C4-2B (cell line): ENCODE data around the gene UBAP1L.
A peak's percentile ranks its signal among the peaks of the same experiment; 100 is the strongest.

ENCODE experiments used
- H3K27ac ChIP-seq: fragments of 450-650 bp; 2 replicates; pipeline ENCODE4 v1.5.1; 2017
- ZFX ChIP-seq: fragments of 450-650 bp; IDR thresholded peaks from 2 replicates; pipeline ENCODE4 v1.6.1; 2017
- TF ChIP-seq, protein P1 (sequence below): fragments of 450-650 bp; conservative IDR thresholded peaks from 2 replicates; pipeline ENCODE4 v1.5.1; 2017; ENCODE audit warnings: mild to moderate bottlenecking

UBAP1L gene

DNA sequence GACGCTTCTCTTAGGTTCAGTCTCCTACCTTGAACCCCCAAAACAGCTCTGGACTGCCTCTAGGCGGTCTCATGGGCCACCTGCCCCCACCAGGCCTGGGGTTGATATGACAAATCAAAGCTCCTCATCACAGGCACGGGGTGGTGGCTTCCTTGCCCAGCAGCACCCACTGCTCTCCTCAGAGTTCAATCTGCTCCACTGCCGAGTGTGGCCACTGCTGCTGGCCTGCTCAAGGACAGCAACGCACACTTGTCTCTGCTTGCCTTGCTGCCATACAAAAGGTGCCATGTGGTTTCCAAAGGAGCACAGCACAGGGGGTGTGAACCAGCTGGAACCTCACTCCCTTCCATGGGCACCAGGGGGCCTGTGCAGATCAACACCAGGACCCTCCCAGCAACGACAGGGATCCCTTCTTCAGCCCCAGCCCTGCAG, 28.3 kb downstream of the UBAP1L start:
- TF ChIP-seq, protein P1, sequence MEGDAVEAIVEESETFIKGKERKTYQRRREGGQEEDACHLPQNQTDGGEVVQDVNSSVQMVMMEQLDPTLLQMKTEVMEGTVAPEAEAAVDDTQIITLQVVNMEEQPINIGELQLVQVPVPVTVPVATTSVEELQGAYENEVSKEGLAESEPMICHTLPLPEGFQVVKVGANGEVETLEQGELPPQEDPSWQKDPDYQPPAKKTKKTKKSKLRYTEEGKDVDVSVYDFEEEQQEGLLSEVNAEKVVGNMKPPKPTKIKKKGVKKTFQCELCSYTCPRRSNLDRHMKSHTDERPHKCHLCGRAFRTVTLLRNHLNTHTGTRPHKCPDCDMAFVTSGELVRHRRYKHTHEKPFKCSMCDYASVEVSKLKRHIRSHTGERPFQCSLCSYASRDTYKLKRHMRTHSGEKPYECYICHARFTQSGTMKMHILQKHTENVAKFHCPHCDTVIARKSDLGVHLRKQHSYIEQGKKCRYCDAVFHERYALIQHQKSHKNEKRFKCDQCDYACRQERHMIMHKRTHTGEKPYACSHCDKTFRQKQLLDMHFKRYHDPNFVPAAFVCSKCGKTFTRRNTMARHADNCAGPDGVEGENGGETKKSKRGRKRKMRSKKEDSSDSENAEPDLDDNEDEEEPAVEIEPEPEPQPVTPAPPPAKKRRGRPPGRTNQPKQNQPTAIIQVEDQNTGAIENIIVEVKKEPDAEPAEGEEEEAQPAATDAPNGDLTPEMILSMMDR, result peak; percentile 37; the same call in 1 of the 2 replicates
- no peak for TF ChIP-seq ZFX
- H3K27ac ChIP-seq, result no peak overlapping the region

DNA sequence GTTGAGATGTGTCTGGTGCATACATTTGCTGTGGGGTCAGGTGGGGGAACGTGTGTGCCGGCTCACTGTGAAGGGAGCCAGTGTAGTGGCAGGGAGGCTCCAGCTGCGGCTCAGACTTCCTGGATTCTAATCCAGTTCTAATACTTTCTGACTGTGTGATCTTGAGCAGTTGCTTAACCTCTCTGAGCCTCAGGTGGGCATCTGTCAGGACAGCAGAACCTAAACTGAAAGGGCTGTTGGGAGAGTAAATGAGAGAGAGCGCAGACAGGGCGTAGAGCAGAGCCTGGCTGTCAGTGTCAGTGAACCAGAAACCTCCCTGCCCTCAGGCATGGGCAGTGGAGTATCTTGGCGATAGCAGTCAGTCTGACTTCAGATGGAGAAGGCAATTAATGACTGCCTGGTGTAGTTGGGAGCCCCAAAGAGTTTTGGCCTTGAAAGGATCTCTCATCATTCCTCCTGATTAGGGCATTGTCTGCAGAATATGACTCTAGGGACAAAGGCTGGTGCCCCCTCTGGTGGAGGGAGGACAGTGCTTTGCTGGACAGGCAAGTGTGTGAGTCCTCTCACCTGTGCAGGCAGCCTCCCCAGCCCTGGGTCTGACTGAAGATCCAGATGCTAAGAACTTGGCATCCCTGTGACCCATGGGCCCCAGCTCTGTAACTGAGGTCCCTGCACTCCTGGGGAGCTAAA, 28.9 kb downstream of the UBAP1L start:
- TF ChIP-seq ZFX, result no peak
- TF ChIP-seq, protein P1, result peak; percentile 60
- no peak overlapping the region for H3K27ac ChIP-seq

DNA sequence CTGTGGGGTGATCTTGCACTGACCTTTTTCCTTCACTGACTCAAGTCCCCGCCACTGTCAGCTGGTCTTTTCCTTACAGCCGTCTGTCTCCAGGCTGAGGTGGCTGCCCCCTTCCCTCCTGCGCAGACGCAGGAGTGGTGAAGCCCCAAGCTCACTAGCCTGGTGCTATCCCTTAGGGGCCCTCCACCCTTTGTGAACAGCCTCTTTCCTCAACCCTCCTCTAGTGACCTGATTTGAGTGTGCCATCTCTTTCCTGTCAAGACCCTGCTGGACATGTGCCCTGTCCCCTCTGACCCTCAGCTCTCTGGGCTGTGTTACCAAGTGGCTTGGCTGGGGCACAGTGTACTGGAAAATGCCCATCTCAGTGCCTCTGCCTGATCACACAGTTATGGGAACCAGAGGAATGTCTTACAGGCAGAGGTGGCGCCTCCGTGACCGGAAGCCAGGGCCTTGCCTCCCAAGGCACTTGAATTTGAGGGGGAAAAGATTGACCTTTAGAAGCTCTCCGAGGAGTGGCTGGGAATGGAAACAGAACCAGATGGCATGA, 29.7 kb downstream of the UBAP1L start:
- no peak overlapping the region for H3K27ac ChIP-seq
- TF ChIP-seq, protein P1, result no peak
- TF ChIP-seq ZFX, result no peak

DNA sequence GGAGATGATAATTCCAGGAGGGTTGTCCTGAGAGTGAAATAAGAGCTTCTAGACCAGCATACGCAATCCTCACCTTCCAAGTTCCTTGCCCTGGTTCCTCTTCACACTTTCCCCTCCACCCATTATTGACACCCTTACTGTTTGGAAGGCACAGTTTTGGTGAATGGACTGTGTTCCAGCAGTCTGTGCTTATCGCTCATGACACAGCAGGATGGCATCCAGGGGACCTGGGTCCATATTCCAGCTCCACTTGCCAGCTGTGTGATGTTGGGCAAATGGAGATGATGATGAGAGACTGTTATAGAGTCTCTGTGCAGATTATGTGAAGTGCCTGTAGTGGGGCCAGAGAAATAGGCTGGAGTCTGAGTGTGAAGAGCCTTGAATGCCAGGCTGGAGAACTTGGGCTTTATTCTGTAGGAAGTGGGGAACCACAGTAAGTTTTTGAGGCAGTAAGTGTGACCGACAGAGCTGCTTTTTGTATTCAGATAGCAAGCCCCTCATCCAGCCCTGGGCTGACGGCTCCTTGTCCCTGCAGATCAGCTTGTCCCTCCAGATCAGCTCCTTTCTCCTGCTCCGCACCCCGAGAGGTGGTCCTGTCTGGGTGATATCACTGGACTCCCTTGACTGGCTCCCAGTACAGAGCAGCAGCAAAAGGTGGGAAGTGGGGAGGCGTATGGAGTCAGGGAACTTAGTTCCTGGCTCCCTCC, 30.3 kb downstream of the UBAP1L start:
- TF ChIP-seq, protein P1, result no peak
- TF ChIP-seq ZFX, result no peak
- H3K27ac ChIP-seq, result no peak overlapping the region

DNA sequence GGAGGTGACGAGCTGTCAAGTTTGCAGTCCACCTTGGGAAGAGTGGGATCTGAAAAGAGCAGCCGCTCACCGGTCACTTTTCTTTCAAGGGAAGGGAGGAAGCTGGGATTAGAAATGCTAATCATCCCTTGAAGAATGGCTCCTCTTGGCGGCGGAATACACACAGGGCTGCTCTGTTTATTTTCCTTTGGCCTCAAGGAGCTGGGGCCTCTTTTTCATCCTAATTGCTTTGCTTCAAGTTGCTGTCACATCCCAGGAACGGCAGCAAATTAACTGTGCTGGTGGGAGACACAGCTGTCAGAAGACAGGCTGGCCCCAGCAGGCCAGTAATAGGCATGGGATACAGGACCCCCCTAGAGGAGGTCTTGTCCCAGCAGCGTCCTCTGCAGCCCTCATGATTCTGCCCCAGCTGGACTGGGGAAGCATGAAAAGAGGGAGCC, 31.7 kb downstream of the UBAP1L start:
- TF ChIP-seq ZFX, result no peak
- TF ChIP-seq, protein P1, result no peak
- no peak overlapping the region for H3K27ac ChIP-seq

DNA sequence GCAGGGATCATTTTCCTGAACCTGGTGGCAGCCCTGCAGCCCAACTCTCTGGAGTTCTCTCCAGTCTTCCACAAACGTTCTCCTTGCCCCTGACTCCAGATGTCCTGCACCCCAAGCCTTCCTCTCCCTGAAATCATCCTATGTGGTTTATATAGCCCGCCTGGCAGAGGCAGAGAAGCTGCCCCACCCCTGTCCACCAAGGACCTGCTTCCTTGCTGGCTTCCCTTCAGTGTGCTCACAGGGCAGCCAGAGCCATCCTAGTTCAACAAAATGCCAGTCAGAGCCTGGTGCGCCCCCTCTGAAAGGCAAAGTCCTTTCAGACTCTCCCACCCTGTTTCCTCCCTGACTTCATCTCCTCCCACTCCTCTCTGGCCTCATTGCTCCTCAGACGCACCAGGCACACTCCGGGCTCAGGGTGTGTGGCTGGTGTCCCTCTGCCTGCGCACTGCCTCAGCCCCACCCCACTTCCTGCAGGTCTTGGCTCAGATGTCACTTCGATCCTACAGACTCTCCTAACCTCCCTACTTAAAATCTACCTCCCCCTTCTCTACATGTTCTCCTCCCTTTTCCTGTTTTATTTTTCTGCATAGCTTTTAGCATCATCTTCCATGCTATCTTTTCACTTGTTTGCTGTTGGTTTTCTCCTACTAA, 32.6 kb downstream of the UBAP1L start:
- no peak overlapping the region for H3K27ac ChIP-seq
- no peak for TF ChIP-seq ZFX
- TF ChIP-seq, protein P1, result no peak
